Stimulated activated CD8-positive, alpha-beta memory T cell treated with anti-CD3 and anti-CD28 coated beads, Interleukin-2, amount 100 ng/mL, for 48 hours (primary cell): ENCODE measurements around the gene SFPQ.
"Not testable (repeated sequence)": the region's sequence is repeated elsewhere in the genome, so short reads cannot be mapped to it uniquely, and the experiment has no call there.

Experiments used
- DNase-seq, 2 donors: peaks; one replicate each; pipeline ENCODE4 v3.0.0-alpha.2; 2020; ENCODE audit warnings: low read depth in 2 of 2

SFPQ gene

GRCh38 chr1:35187816-35188342 is 5.1 kb downstream of the SFPQ start:
- no peak for DNase-seq

GRCh38 chr1:35186239-35186638 is 6.7 kb downstream of the SFPQ start:
- DNase-seq, result no peak

GRCh38 chr1:35185200-35185599 is 7.7 kb downstream of the SFPQ start:
- DNase-seq, result no peak

- DNase-seq, result no peak
These were observed 8.3 kb downstream of the SFPQ start for GRCh38 chr1:35184495-35185199.

- no peak for DNase-seq
These were observed 11.0 kb downstream of the SFPQ start for GRCh38 chr1:35181790-35182455.

- DNase-seq, result no peak
These were observed 12.1 kb downstream of the SFPQ start for GRCh38 chr1:35180776-35181374.

GRCh38 chr1:35179908-35180307 is 13.0 kb downstream of the SFPQ start:
- DNase-seq, result no peak

GRCh38 chr1:35178874-35179380 is 14.0 kb downstream of the SFPQ start:
- no peak for DNase-seq

- no peak for DNase-seq
These were observed 14.7 kb downstream of the SFPQ start for GRCh38 chr1:35178295-35178695.

- no peak for DNase-seq
These were observed 15.6 kb downstream of the SFPQ start for GRCh38 chr1:35177237-35177786.

- no peak for DNase-seq
These were observed 17.3 kb downstream of the SFPQ start for GRCh38 chr1:35175602-35176001.

- DNase-seq, result no peak
These were observed 17.8 kb downstream of the SFPQ start for GRCh38 chr1:35175098-35175576.

GRCh38 chr1:35173909-35174540 is 18.9 kb downstream of the SFPQ start:
- DNase-seq, result no peak

GRCh38 chr1:35173491-35173890 is 19.5 kb downstream of the SFPQ start:
- no peak for DNase-seq

GRCh38 chr1:35172022-35172421 is 20.9 kb downstream of the SFPQ start:
- DNase-seq, result no peak

GRCh38 chr1:35171579-35171978 is 21.4 kb downstream of the SFPQ start:
- no peak for DNase-seq

GRCh38 chr1:35164893-35165292 is 28.1 kb downstream of the SFPQ start:
- DNase-seq, result no peak

GRCh38 chr1:35151220-35151619 is 41.7 kb downstream of the SFPQ start:
- no peak for DNase-seq

- not testable (repeated sequence) for DNase-seq
These were observed 46.9 kb downstream of the SFPQ start for GRCh38 chr1:35145892-35146549.

GRCh38 chr1:35143737-35144508 is 49.0 kb downstream of the SFPQ start:
- no peak for DNase-seq
